IMR-90 (cell line): ENCODE measurements around the gene KLHL29. TPM values are rescaled to one million over a fixed set of nuclear protein-coding genes. Genes with fewer than 3 reads are reported as not detected.

ENCODE experiments used
- ATAC-seq: fragments of 200-7000 bp; cut with Tn5 transposase; 2 replicates; pipeline ENCODE4 v1.9.1; 2020; ENCODE audit warnings: low read depth, mild to moderate bottlenecking, moderate library complexity
- BruUV-seq: library from RNA; stranded (reverse); fragments of 400-500 nt; replicated peaks from 2 replicates; lab custom pipeline; 2021; lab: Mats Ljungman, UMichigan
- CTCF ChIA-PET: fragments of 300-600 bp; formaldehyde crosslinking; extraction: SDS; loops from one replicate; lab custom pipeline; 2021; ENCODE audit warnings: antibody characterized with exemption; lab: Yijun Ruan, JAX
- POLR2A ChIA-PET: fragments of 300-600 bp; sonication (Branson Sonifier 250); formaldehyde crosslinking; loops from one replicate; lab custom pipeline; 2022; ENCODE audit warnings: antibody characterized with exemption; ENCODE audit not compliant: unreplicated experiment; lab: Charles Lee
- DNase-seq: peaks from one replicate; pipeline ENCODE4 v3.0.0; 2013
- H2AFZ ChIP-seq: replicated peaks from 2 replicates; pipeline ENCODE3; 2013; ENCODE audit warnings: low read length, mild to moderate bottlenecking; ENCODE audit not compliant: poor library complexity
- H2AK5ac ChIP-seq: 2 replicates; pipeline ENCODE4 v1.6.1; 2013; ENCODE audit warnings: low read depth, low read length, inconsistent platforms
- H2AK9ac ChIP-seq: replicated peaks from 2 replicates; pipeline ENCODE3; 2013; ENCODE audit warnings: mild to moderate bottlenecking, low read depth, low read length, moderate library complexity; ENCODE audit not compliant: poor library complexity
- H2BK120ac ChIP-seq: 2 replicates; pipeline ENCODE4 v1.6.1; 2013; ENCODE audit warnings: low read depth, low read length, inconsistent platforms
- H2BK15ac ChIP-seq: 3 replicates; pipeline ENCODE4 v1.6.1; 2013; ENCODE audit warnings: low read depth, low read length, inconsistent platforms
- H2BK20ac ChIP-seq: 2 replicates; pipeline ENCODE4 v1.6.1; 2013; ENCODE audit warnings: low read depth, mild to moderate bottlenecking, inconsistent platforms, low read length, moderate library complexity
- H2BK5ac ChIP-seq: 2 replicates; pipeline ENCODE4 v1.6.1; 2013; ENCODE audit warnings: mild to moderate bottlenecking, low read depth, low read length, inconsistent platforms; ENCODE audit not compliant: poor library complexity, severe bottlenecking
- H3K14ac ChIP-seq: replicated peaks from 2 replicates; pipeline ENCODE4 v1.6.1; 2013; ENCODE audit warnings: low read depth, low read length, inconsistent platforms
- H3K18ac ChIP-seq: 2 replicates; pipeline ENCODE4 v1.6.1; 2013; ENCODE audit warnings: low read depth, low read length, control low read depth
- H3K23ac ChIP-seq: 2 replicates; pipeline ENCODE4 v1.6.1; 2013; ENCODE audit warnings: low read depth, low read length, inconsistent platforms
- H3K27ac ChIP-seq: 2 replicates; pipeline ENCODE4 v1.5.1; 2013; ENCODE audit warnings: mild to moderate bottlenecking, control low read depth, low read length; ENCODE audit not compliant: insufficient read depth
- H3K27me3 ChIP-seq: 2 replicates; pipeline ENCODE4 v1.6.1; 2013; ENCODE audit warnings: low read length; ENCODE audit not compliant: control insufficient read depth, insufficient read depth
- H3K36me3 ChIP-seq: 2 replicates; pipeline ENCODE4 v1.6.1; 2013; ENCODE audit warnings: low read length, mixed read lengths; ENCODE audit not compliant: control insufficient read depth, insufficient read depth
- H3K4ac ChIP-seq: 2 replicates; pipeline ENCODE4 v1.6.1; 2013; ENCODE audit warnings: low read depth, low read length, inconsistent platforms
- H3K4me1 ChIP-seq: 2 replicates; pipeline ENCODE4 v1.6.1; 2013; ENCODE audit warnings: low read length, mixed read lengths; ENCODE audit not compliant: control insufficient read depth, insufficient read depth
- H3K4me2 ChIP-seq: 2 replicates; pipeline ENCODE4 v1.6.1; 2013; ENCODE audit warnings: low read depth, mild to moderate bottlenecking, control low read depth, low read length, moderate library complexity
- H3K4me3 ChIP-seq: 2 replicates; pipeline ENCODE4 v1.5.1; 2013; ENCODE audit warnings: low read depth, mild to moderate bottlenecking, control low read depth, low read length, moderate library complexity; ENCODE audit not compliant: insufficient read depth
- H3K56ac ChIP-seq: 2 replicates; pipeline ENCODE4 v1.6.1; 2013; ENCODE audit warnings: low read length, inconsistent platforms; ENCODE audit not compliant: insufficient read depth; ENCODE audit errors: extremely low read depth
- H3K79me1 ChIP-seq, 2 experiments: 2 replicates each; pipeline ENCODE4 v1.6.1; 2013; ENCODE audit warnings: low read length in 2 of 2, inconsistent platforms in 1 of 2, low read depth in 1 of 2
- H3K9ac ChIP-seq: 2 replicates; pipeline ENCODE4 v1.6.1; 2013; ENCODE audit warnings: low read depth, low read length, control low read depth
- H3K9me1 ChIP-seq: 2 replicates; pipeline ENCODE4 v1.6.1; 2013; ENCODE audit warnings: low read length, inconsistent platforms; ENCODE audit not compliant: insufficient read depth
- H3K9me3 ChIP-seq: 2 replicates; pipeline ENCODE4 v1.6.1; 2013; ENCODE audit warnings: low read length; ENCODE audit not compliant: control insufficient read depth, insufficient read depth
- H4K20me1 ChIP-seq: 2 replicates; pipeline ENCODE4 v1.6.1; 2013; ENCODE audit warnings: low read length, inconsistent platforms; ENCODE audit not compliant: insufficient read depth
- H4K5ac ChIP-seq: 2 replicates; pipeline ENCODE4 v1.6.1; 2013; ENCODE audit warnings: mild to moderate bottlenecking, low read depth, low read length, control low read depth
- H4K8ac ChIP-seq, 2 experiments: 2 replicates each; pipeline ENCODE4 v1.6.1; 2013; ENCODE audit warnings: low read depth in 2 of 2, low read length in 2 of 2, control low read depth in 1 of 2, inconsistent platforms in 1 of 2
- H4K91ac ChIP-seq: 2 replicates; pipeline ENCODE4 v1.6.1; 2013; ENCODE audit warnings: low read depth, low read length, inconsistent platforms; ENCODE audit not compliant: insufficient read depth
- BHLHE40 ChIP-seq: fragments of 150-350 bp; IDR thresholded peaks from 2 replicates; pipeline ENCODE4 v1.6.1; 2016; ENCODE audit warnings: mild to moderate bottlenecking, low read depth, low read length
- CEBPB ChIP-seq: IDR thresholded peaks from 2 replicates; pipeline ENCODE4 v1.6.1; 2012; ENCODE audit warnings: low read depth, low read length, improper control_type of control experiment
- CHD1 ChIP-seq: IDR thresholded peaks from 2 replicates; pipeline ENCODE4 v1.6.1; 2012; ENCODE audit warnings: low read depth, low read length, improper control_type of control experiment
- MAZ ChIP-seq: IDR thresholded peaks from 2 replicates; pipeline ENCODE4 v1.6.1; 2012; ENCODE audit warnings: low read depth, mild to moderate bottlenecking, low read length, improper control_type of control experiment, moderate library complexity, borderline replicate concordance
- WGBS, 2 experiments: methylation state at CpG; one replicate each; pipeline versions ENCODE4 v1.1.5 to v1.1.7; 2013; ENCODE audit warnings: missing lambda C conversion rate in 2 of 2; ENCODE audit not compliant: insufficient read length in 1 of 2; ENCODE audit errors: extremely low coverage in 2 of 2; 5-methylcytosine and 5-hydroxymethylcytosine counted together
- dilution Hi-C: fragments of 300-500 bp; cut with HindIII; formaldehyde crosslinking; loops from one replicate; pipeline ENCODE4 v1.14.3; 2018; ENCODE audit warnings: low sequenced_read_pairs; ENCODE audit not compliant: unreplicated experiment
- in situ Hi-C: fragments of 300-500 bp; cut with MboI; formaldehyde crosslinking; loops from 3 replicates; pipeline ENCODE4 v1.14.3; 2019; ENCODE audit warnings: low sequenced_read_pairs, inconsistent platforms, mixed read lengths
- intact Hi-C: fragments of 100-400 bp; cut with micrococcal nuclease; formaldehyde crosslinking; loops from 2 replicates; pipeline ENCODE4 v1.10.0; 2022
- polyA plus RNA-seq, 3 experiments: library from polyadenylated mRNA; depleted of rRNA; stranded (reverse); fragments of >200 nt; gene quantifications; 2 replicates each; pipeline ENCODE4 v1.2.3, GENCODE V29; 2012; ENCODE audit warnings: low replicate concordance in 1 of 3
- total RNA-seq: library from RNA; depleted of rRNA; stranded (reverse); fragments of >200 nt; gene quantifications from 2 replicates; pipeline ENCODE4 v1.2.3, GENCODE V29; 2012

Gene KLHL29
- total and polyA plus RNA-seq, 2 of the 4 experiments (the other 2 are of a cell fraction) = 2.0 to 8.0 TPM

DNA sequence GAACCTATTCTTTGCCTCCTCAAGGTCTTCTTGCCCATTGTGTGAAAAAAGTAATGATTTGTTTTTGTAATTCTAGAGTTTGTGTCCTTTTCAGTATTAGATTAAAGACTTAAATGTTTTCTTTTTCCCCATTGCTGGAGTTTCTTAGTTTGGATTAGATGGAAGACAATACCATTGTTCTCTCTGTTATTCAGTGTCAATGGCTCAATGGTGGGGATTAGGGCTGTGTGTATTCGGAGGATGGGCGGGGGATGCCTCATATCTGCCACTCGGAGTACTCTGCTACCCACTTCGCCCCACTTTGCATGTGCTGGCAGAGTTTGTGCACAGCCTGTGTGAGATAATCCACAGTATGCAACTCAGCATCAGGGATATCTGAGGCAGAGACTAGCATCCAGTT is 90.1 kb downstream of the KLHL29 start:
- in situ Hi-C loops = no loop called here
- no CpG with 5 or more reads among the region's 4 CpGs for WGBS, 2 experiments
- H3K9ac ChIP-seq = no peak overlapping the region
- ChIA-PET CTCF (interaction anchor here (0.5 to 0.6 kb wide), 2 partner anchors 257 to 453 kb away, joined by 3 to 4 read pairs; no protein-coding TSS in a partner anchor), POLR2A (no interaction called here)
- no peak overlapping the region for H2BK5ac ChIP-seq
- H3K4me1 ChIP-seq = peaks cover 12% of the 10 kb centered on the region; the same call in 1 of the 2 replicates
- H3K27ac ChIP-seq = no peak overlapping the region
- H2AFZ ChIP-seq = peak overlapping the region; percentile 8
- no peak overlapping the region for H3K18ac ChIP-seq
- H3K79me1 ChIP-seq = peaks cover under 1 to 3% of the 10 kb centered on the region in 2 experiments; a peak in 2 of 4 replicates
- no peak overlapping the region for H3K14ac ChIP-seq
- 0 out of 2 replicates have a peak, but pooled peaks cover 2% of the 10 kb centered on the region for H3K36me3 ChIP-seq
- DNase-seq (no peak), ATAC-seq (no peak)
- H3K4me3 ChIP-seq = no peak overlapping the region
- H4K8ac ChIP-seq = no peak overlapping the region
- peaks cover 10% of the 10 kb centered on the region; the same call in 1 of the 2 replicates for H3K9me1 ChIP-seq
- no peak overlapping the region for H4K5ac ChIP-seq
- no peak overlapping the region for H3K23ac ChIP-seq
- no peak overlapping the region for H3K4ac ChIP-seq
- no TSS peak for BruUV-seq
- no peaks in the 10 kb centered on the region for H3K9me3 ChIP-seq
- intact Hi-C loops = no loop called here
- no peak overlapping the region for H3K4me2 ChIP-seq
- H4K91ac ChIP-seq = no peak overlapping the region
- no peak overlapping the region for H2AK9ac ChIP-seq
- TF ChIP-seq CHD1 (no peak), BHLHE40 (no peak), CEBPB (no peak), MAZ (no peak)
- no peak overlapping the region for H2BK20ac ChIP-seq
- H2BK15ac ChIP-seq = no peak overlapping the region
- H4K20me1 ChIP-seq = no peaks in the 10 kb centered on the region
- H3K56ac ChIP-seq = no peak overlapping the region
- dilution Hi-C loops = no loop called here
- H2AK5ac ChIP-seq = no peak overlapping the region
- H2BK120ac ChIP-seq = no peak overlapping the region
- no peaks in the 10 kb centered on the region for H3K27me3 ChIP-seq
